PC-3 (cell line): ENCODE measurements around the gene CD22. TPM values are rescaled to one million over a fixed set of nuclear protein-coding genes. Genes with fewer than 3 reads are reported as not detected.
"Not testable (repeated sequence)": the region's sequence is repeated elsewhere in the genome, so short reads cannot be mapped to it uniquely, and the experiment has no call there.

Experiments
- ATAC-seq: fragments of 200-7000 bp; cut with Tn5 transposase; 2 replicates; pipeline ENCODE4 v1.9.1; 2020; ENCODE audit warnings: mild to moderate bottlenecking, moderate library complexity
- BruUV-seq: library from RNA; stranded (reverse); fragments of 400-500 nt; replicated peaks from 2 replicates; lab custom pipeline; 2021; lab: Mats Ljungman, UMichigan
- CTCF ChIA-PET: fragments of 300-600 bp; sonication (Branson Sonifier 250); formaldehyde crosslinking; loops from one replicate; lab custom pipeline; 2022; ENCODE audit warnings: antibody characterized with exemption; lab: Charles Lee
- POLR2A ChIA-PET: fragments of 300-600 bp; sonication (Branson Sonifier 250); formaldehyde crosslinking; loops from one replicate; lab custom pipeline; 2022; ENCODE audit warnings: antibody characterized with exemption; ENCODE audit not compliant: unreplicated experiment; lab: Charles Lee
- DNase-seq: peaks from one replicate; pipeline ENCODE4 v3.0.0-alpha.2; 2015
- H2AFZ ChIP-seq: fragments of 300-600 bp; sonication (generic); 2 replicates; pipeline ENCODE4 v1.6.0; 2016; ENCODE audit warnings: antibody characterized with exemption, low read length
- H3F3A ChIP-seq: fragments of 300-600 bp; sonication (generic); one replicate; pipeline ENCODE4 v1.6.0; 2017; ENCODE audit warnings: antibody characterized with exemption, low read length, control low read depth, mild to moderate bottlenecking; ENCODE audit not compliant: unreplicated experiment
- H3K27ac ChIP-seq: fragments of 300-600 bp; sonication (generic); 2 replicates; pipeline ENCODE4 v1.5.1; 2016; ENCODE audit warnings: mild to moderate bottlenecking, low read length
- H3K27me3 ChIP-seq: fragments of 300-600 bp; sonication (generic); 2 replicates; pipeline ENCODE4 v1.6.1; 2016; ENCODE audit warnings: low read length, mixed read lengths
- H3K36me3 ChIP-seq: fragments of 300-600 bp; sonication (generic); 2 replicates; pipeline ENCODE4 v1.6.1; 2016; ENCODE audit warnings: low read depth, mixed run types, low read length, mixed read lengths
- H3K4me1 ChIP-seq: fragments of 300-600 bp; sonication (generic); 2 replicates; pipeline ENCODE4 v1.5.1; 2016; ENCODE audit warnings: low read length; ENCODE audit not compliant: insufficient read depth
- H3K4me2 ChIP-seq: fragments of 300-600 bp; sonication (generic); 2 replicates; pipeline ENCODE4 v1.6.0; 2016; ENCODE audit warnings: low read length
- H3K4me3 ChIP-seq: fragments of 300-600 bp; sonication (generic); 2 replicates; pipeline ENCODE4 v1.5.1; 2016; ENCODE audit warnings: mild to moderate bottlenecking, low read length, mixed read lengths
- H3K79me2 ChIP-seq: fragments of 300-600 bp; sonication (generic); 2 replicates; pipeline ENCODE4 v1.6.1; 2017; ENCODE audit warnings: low read length, mixed read lengths
- H3K9ac ChIP-seq: fragments of 300-600 bp; sonication (generic); 2 replicates; pipeline ENCODE4 v1.6.0; 2016; ENCODE audit warnings: mild to moderate bottlenecking, low read length
- H3K9me2 ChIP-seq: fragments of 300-600 bp; sonication (generic); replicated peaks from 2 replicates; pipeline ENCODE4 v1.6.1; 2016; ENCODE audit warnings: mixed run types, low read length, mixed read lengths
- H3K9me3 ChIP-seq: fragments of 300-600 bp; sonication (generic); 2 replicates; pipeline ENCODE4 v1.6.1; 2016; ENCODE audit warnings: low read length, mixed read lengths
- H4K20me1 ChIP-seq: fragments of 300-600 bp; sonication (generic); 2 replicates; pipeline ENCODE4 v1.6.1; 2016; ENCODE audit warnings: low read length, mixed read lengths
- EZH2 ChIP-seq: fragments of 300-600 bp; sonication (generic); IDR thresholded peaks from one replicate; pipeline ENCODE4 v1.6.1; 2017; ENCODE audit warnings: antibody characterized with exemption, mild to moderate bottlenecking, low read length; ENCODE audit not compliant: unreplicated experiment
- EZH2phosphoT487 ChIP-seq: fragments of 300-600 bp; sonication (generic); IDR thresholded peaks from 2 replicates; pipeline ENCODE4 v1.6.1; 2018; ENCODE audit warnings: mild to moderate bottlenecking, antibody characterized with exemption, low read length, borderline replicate concordance
- intact Hi-C: fragments of 100-400 bp; cut with micrococcal nuclease; formaldehyde crosslinking; loops from 2 replicates; pipeline ENCODE4 v1.9.0; 2023
- total RNA-seq: library from RNA; depleted of rRNA; stranded (reverse); fragments of >200 nt; gene quantifications from 2 replicates; pipeline ENCODE4 v1.2.3, GENCODE V29; 2014
- TF ChIP-seq, protein P1 (sequence below): fragments of 300-600 bp; sonication (generic); conservative IDR thresholded peaks from 2 replicates; pipeline ENCODE4 v1.5.1; 2017; ENCODE audit warnings: antibody characterized with exemption, low read depth, mild to moderate bottlenecking, low read length

Gene CD22
- total RNA-seq, 1 experiment from 2014 or later: 0.07 TPM

DNA sequence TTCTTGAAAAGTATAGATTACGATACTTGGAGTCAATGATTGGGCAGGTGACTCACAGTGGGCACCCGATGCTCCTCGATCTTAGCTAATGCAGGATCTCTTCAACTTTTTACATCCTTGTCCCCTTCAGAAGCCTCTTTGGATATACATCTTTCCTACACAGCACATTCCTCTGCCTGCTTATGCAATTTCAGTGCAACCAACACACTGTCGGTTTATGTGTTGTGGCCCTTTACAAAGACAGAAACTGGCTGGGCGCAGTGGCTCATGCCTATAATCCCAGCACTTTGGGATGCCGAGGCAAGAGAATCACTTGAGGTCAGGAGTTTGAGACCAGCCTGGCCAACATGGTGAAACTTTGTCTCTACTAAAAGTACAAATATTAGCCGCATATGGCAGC is 44.5 kb downstream of the CD22 start:
- H3K4me3 ChIP-seq: no peak overlapping the region
- intact Hi-C loops: no loop called here
- POLR2A ChIA-PET: no interaction called here

DNA sequence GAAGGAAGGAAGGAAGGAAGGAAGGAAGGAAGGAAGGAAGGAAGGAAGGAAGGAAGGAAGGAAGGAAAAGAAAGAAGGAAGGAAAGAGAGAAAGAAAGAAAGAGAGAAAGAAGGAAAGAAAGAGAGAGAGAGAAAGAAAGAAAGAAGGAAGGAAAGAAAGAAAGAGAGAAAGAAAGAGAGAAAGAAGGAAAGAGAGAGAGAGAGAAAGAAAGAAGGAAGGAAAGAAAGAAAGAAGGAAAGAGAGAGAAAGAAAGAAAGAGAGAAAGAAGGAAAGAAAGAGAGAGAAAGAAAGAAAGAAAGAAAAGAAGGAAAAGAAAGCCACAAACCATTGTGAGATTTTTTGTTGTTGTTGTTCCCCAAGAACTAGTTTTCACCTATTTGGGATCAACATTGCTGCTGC is 45.0 kb downstream of the CD22 start:
- H3K79me2 ChIP-seq, H3K27ac ChIP-seq, CTCF ChIA-PET, H3K4me3 ChIP-seq, intact Hi-C loops, H3K27me3 ChIP-seq, H2AFZ ChIP-seq, POLR2A ChIA-PET, H3K4me2 ChIP-seq, H3K4me1 ChIP-seq, ATAC-seq, H3K9me2 ChIP-seq, DNase-seq, H3K9ac ChIP-seq, H3K36me3 ChIP-seq, H3K9me3 ChIP-seq, H4K20me1 ChIP-seq, H3F3A ChIP-seq, BruUV-seq: not testable (repeated sequence)

More for the DNA sequence above, 44.5 kb downstream of the CD22 start:
- TF ChIP-seq EZH2 (no peak), EZH2phosphoT487 (no peak)
- TF ChIP-seq, protein P1, sequence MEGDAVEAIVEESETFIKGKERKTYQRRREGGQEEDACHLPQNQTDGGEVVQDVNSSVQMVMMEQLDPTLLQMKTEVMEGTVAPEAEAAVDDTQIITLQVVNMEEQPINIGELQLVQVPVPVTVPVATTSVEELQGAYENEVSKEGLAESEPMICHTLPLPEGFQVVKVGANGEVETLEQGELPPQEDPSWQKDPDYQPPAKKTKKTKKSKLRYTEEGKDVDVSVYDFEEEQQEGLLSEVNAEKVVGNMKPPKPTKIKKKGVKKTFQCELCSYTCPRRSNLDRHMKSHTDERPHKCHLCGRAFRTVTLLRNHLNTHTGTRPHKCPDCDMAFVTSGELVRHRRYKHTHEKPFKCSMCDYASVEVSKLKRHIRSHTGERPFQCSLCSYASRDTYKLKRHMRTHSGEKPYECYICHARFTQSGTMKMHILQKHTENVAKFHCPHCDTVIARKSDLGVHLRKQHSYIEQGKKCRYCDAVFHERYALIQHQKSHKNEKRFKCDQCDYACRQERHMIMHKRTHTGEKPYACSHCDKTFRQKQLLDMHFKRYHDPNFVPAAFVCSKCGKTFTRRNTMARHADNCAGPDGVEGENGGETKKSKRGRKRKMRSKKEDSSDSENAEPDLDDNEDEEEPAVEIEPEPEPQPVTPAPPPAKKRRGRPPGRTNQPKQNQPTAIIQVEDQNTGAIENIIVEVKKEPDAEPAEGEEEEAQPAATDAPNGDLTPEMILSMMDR: no peak
- H3K4me1 ChIP-seq: no peaks in the 10 kb centered on the region
- H2AFZ ChIP-seq: no peak overlapping the region
- no peaks in the 10 kb centered on the region for H4K20me1 ChIP-seq
- CTCF ChIA-PET: no interaction called here
- no peak for DNase-seq
- no peak overlapping the region for H3K4me2 ChIP-seq
- no peak overlapping the region for H3K9ac ChIP-seq
- ATAC-seq: no peak
- peaks cover 6% of the 10 kb centered on the region; the same call in 1 of the 2 replicates for H3K27me3 ChIP-seq
- H3K79me2 ChIP-seq: no peaks in the 10 kb centered on the region
- no peaks in the 10 kb centered on the region for H3K9me2 ChIP-seq
- no TSS peak for BruUV-seq
- no peaks in the 10 kb centered on the region for H3K36me3 ChIP-seq
- H3K9me3 ChIP-seq: no peaks in the 10 kb centered on the region
- H3F3A ChIP-seq: no peaks in the 10 kb centered on the region
- H3K27ac ChIP-seq: no peak overlapping the region

DNA sequence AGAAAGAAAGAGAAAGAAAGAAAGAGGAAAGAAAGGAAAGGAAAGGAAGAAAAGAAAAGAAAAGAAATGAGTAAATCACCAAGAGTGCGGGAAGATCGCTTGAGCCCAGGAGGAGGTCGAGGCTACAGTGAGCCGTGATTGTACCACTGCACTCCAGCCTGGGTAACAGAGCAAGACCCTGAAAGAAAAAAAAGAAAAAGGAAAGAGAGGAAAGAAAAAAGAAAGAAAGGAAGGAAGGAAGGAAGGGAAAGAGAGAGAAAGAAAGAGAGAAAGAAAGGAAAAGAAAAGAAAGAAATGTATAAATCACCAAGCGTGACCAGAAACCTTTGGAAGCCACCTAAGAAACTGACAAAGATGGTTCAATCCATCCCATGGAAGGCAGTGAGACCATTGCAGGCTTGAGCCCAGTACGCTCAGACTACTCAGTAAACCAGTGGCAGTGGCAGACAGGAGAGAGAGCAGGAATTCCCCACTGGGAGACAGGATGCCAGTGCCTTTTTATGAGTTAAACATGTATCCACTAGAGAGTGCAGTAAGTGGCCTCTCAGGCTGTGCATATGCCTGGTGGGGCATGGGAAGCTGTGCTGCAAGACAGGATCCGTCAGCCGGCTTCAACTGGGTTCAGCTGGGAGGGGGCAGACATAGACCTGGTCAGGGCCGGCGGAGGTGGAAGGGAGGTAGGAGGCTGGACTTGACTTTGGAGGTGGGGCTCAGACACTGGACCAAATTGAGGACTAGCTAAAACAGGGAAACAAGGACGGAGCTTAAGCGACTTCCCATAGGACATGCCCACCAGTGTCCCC is 46.7 kb downstream of the CD22 start:
- Histone ChIP-seq H3K79me2 (no peaks in the 10 kb centered on the region), H3K27ac (no peak overlapping the region), H3K9me3 (no peaks in the 10 kb centered on the region), H3K36me3 (no peaks in the 10 kb centered on the region), H3K27me3 (peaks cover 6% of the 10 kb centered on the region; the same call in 1 of the 2 replicates), H3K9ac (no peak overlapping the region), H3K4me1 (no peaks in the 10 kb centered on the region), H3F3A (no peaks in the 10 kb centered on the region), H2AFZ (no peak overlapping the region), H3K4me2 (no peak overlapping the region), H4K20me1 (no peaks in the 10 kb centered on the region), H3K9me2 (no peaks in the 10 kb centered on the region), H3K4me3 (no peak overlapping the region)
- ChIA-PET CTCF (no interaction called here), POLR2A (no interaction called here)
- TF ChIP-seq EZH2phosphoT487 (no peak), EZH2 (no peak)
- TF ChIP-seq, protein P1: no peak
- intact Hi-C loops: no loop called here
- ATAC-seq (no peak), DNase-seq (no peak)
- no TSS peak for BruUV-seq
